ENCODE data around the gene KLK13.

- TF ChIP-seq CTCF (IDR thresholded peaks at IDR 0.05), result no peak
- TF ChIP-seq POLR2A (IDR thresholded peaks at IDR 0.05), result no peak
These were observed 38.9 kb downstream of the KLK13 start for GRCh38 chr19:51025809-51026553.
